SJSA1 (cell line): Measurements from ENCODE around the gene SMIM38. TPM values are rescaled to one million over a fixed set of nuclear protein-coding genes. Genes with fewer than 3 reads are reported as not detected.
"Not testable (repeated sequence)": the region's sequence is repeated elsewhere in the genome, so short reads cannot be mapped to it uniquely, and the experiment has no call there.

Experiments used
- DNase-seq, 2 experiments: peaks; one replicate each; pipeline ENCODE4 v3.0.0-alpha.2; 2015 to 2020; ENCODE audit warnings: low spot score in 2 of 2, low read depth in 1 of 2
- H3K27ac ChIP-seq: fragments of 250-450 bp; sonication (Bioruptor Pico); 2 replicates; pipeline ENCODE4 v1.5.1; 2020; ENCODE audit warnings: mild to moderate bottlenecking, moderate library complexity
- H3K27me3 ChIP-seq: fragments of 250-450 bp; sonication (Bioruptor Pico); replicated peaks from 2 replicates; pipeline ENCODE4 v1.5.1; 2020; ENCODE audit warnings: mild to moderate bottlenecking, moderate library complexity
- H3K36me3 ChIP-seq: fragments of 250-450 bp; sonication (Bioruptor Pico); 2 replicates; pipeline ENCODE4 v1.5.1; 2020; ENCODE audit warnings: mild to moderate bottlenecking
- H3K4me1 ChIP-seq: fragments of 250-450 bp; sonication (Bioruptor Pico); replicated peaks from 2 replicates; pipeline ENCODE4 v1.6.1; 2021; ENCODE audit warnings: mild to moderate bottlenecking
- H3K4me3 ChIP-seq: fragments of 250-450 bp; sonication (Bioruptor Pico); 2 replicates; pipeline ENCODE4 v1.5.1; 2020; ENCODE audit warnings: mild to moderate bottlenecking
- H3K9me3 ChIP-seq: fragments of 250-450 bp; sonication (Bioruptor Pico); replicated peaks from 2 replicates; pipeline ENCODE4 v1.5.1; 2020; ENCODE audit warnings: mild to moderate bottlenecking
- total RNA-seq: library from RNA; depleted of rRNA; stranded (reverse); fragments of >200 nt; shearing (Covaris generic); gene quantifications from 2 replicates; pipeline ENCODE4 v1.2.3, GENCODE V29; 2014

SMIM38 gene
- total RNA-seq, 1 experiment from 2014 or later: 0.50 TPM

DNA sequence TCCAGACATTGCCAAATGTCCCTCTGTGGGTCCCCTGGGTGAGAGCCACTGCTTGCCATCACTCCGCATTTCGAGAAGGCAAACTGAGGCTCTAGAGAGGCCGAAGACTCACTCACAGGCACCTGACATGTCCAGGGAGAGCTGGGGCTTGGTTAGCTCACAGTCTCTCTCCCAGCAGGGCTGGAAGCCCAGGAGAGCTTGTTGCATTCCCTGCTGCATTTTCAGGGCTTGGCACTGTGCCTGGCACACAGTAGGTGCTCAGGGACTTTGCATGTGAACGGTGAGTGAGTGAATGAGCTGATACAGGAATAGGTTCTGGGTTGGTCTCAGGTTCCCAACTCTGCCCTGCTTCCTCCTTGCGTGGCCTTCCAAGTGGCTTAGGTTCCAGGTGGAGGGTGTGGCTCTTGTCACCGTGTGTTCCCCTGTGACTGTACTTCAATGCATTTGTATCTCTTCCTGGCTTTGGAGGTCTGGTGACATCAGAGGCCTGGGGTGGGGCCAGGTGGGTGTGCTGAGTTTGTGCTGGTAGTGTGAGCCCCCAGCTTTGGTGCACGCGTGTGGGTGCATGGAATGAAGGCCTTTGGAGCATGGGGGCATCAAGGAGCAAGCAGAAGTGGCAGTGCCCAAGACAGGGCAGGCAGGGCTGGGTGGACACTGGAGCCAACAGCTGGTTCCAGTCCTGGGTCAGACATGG is 18.4 kb upstream of the SMIM38 start:
- H3K27me3 ChIP-seq: no peaks in the 10 kb centered on the region
- H3K36me3 ChIP-seq: no peaks in the 10 kb centered on the region
- H3K4me1 ChIP-seq: peaks cover 54% of the 10 kb centered on the region
- peaks cover 18% of the 10 kb centered on the region for H3K9me3 ChIP-seq
- no peak overlapping the region for H3K4me3 ChIP-seq
- DNase-seq: no peak
- H3K27ac ChIP-seq: no peak overlapping the region

DNA sequence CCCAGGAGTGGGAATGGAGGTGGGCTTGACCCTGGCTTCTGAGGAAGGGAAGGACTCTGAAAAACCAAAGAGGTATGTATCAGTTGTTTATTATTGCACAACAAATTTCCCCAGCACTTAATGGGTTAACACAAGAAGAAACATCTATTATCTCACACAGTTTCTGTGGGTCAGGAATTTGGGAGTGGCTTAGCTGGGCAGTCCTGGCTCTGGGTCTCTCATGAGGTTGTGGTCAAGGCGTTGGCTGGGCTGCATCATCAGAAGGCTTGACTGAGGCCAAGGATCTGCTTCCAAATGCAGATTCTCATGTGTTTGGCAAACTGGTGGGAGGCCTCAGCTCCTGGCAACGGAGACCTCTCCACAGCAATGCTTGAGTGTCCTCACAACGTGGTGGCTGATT is 17.5 kb upstream of the SMIM38 start:
- H3K36me3 ChIP-seq: no peaks in the 10 kb centered on the region
- no peak overlapping the region for H3K4me3 ChIP-seq
- peak; percentile 67 to 90 for DNase-seq
- H3K4me1 ChIP-seq: peaks cover 53% of the 10 kb centered on the region
- H3K27me3 ChIP-seq: no peaks in the 10 kb centered on the region
- no peak overlapping the region for H3K27ac ChIP-seq
- H3K9me3 ChIP-seq: peaks cover 14% of the 10 kb centered on the region

DNA sequence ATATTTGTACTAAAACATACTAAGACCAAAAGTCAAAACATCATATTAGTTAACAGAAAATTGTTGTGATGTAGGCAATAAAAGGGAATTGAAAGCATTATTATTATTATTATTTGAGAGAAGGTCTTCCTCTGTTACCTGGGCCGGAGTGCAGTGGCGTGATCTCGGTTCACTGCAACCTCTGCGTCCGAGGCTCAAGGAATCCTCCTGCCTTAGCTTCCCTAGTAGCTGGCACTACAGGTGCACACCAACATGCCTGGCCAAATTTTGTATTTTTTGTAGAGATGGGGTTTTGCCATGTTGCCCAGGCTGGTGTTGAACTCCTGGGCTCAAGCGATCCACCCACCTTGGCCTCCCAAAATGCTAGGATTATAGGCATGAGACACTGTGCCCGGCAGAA is 15.6 kb upstream of the SMIM38 start:
- not testable (repeated sequence) for DNase-seq, H3K4me3 ChIP-seq, H3K27ac ChIP-seq, H3K36me3 ChIP-seq, H3K27me3 ChIP-seq
- Histone ChIP-seq H3K4me1 (peaks cover 46% of the 10 kb centered on the region), H3K9me3 (peaks cover 11% of the 10 kb centered on the region)

DNA sequence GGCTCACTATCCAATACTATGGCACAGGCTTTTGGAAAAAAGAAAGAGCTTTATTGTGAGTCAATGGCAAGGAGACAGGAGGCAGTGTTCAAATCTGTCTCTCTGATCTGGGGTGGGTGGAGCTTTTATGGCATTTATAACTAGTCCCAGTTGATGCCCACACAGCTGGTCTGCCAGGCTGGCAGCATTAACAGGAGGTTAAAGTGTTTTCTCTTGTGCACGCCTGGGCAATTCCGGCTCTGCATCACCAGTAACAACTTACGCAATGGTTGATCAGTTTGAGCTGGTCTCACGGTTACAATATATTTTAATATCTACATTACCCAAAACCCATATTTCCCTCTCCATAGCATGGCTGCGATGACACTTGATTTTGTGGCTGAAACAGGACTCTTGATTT is 15.1 kb upstream of the SMIM38 start:
- H3K27me3 ChIP-seq: no peaks in the 10 kb centered on the region
- peaks cover 11% of the 10 kb centered on the region for H3K9me3 ChIP-seq
- no peak overlapping the region for H3K27ac ChIP-seq
- H3K4me3 ChIP-seq: no peak overlapping the region
- peaks cover 43% of the 10 kb centered on the region for H3K4me1 ChIP-seq
- no peaks in the 10 kb centered on the region for H3K36me3 ChIP-seq
- no peak for DNase-seq

DNA sequence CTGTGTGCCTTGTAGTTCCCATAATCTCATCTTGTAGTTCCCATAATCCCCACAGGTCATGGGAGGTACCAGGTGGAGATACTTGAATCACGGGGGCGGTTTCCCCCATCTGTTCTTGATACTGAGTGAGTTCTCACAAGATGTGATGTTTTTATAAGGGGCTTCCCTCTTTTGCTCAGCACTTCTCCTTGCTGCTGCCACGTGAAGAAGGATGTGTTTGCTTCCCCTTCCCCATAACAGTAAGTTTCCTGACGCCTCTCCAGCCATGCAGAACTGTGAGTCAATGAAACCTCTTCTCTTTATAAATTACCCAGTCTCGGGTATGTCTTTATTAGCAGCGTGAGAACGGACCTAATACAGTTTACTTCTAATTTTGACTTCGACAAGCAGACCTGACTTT is 14.0 kb upstream of the SMIM38 start:
- H3K4me1 ChIP-seq: peaks cover 32% of the 10 kb centered on the region
- H3K4me3 ChIP-seq: no peak overlapping the region
- DNase-seq: no peak
- H3K36me3 ChIP-seq: no peaks in the 10 kb centered on the region
- no peaks in the 10 kb centered on the region for H3K27me3 ChIP-seq
- peaks cover 19% of the 10 kb centered on the region for H3K9me3 ChIP-seq
- H3K27ac ChIP-seq: no peak overlapping the region

DNA sequence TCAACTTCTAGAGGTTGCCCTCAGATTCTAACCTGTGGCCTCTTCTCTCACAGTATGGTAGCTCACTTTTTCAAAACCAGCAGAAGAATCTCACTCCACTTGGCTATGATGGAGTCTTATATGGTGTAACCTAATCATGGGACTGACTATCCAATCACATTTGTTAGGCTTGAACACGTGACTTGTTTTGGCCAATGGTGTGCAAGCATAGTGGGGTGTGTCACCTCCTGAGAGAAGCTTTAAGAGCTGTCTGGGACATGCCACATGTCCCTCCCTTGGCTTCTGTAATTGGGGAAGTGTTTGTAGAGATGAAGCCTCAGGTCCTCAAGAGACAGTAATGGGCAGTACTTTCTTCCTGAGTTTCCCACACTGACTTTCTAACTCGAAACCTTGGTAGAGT is 12.8 kb upstream of the SMIM38 start:
- Histone ChIP-seq H3K36me3 (no peaks in the 10 kb centered on the region), H3K9me3 (peaks cover 23% of the 10 kb centered on the region), H3K27ac (no peak overlapping the region), H3K4me1 (peaks cover 20% of the 10 kb centered on the region), H3K27me3 (no peaks in the 10 kb centered on the region), H3K4me3 (no peak overlapping the region)
- no peak for DNase-seq

DNA sequence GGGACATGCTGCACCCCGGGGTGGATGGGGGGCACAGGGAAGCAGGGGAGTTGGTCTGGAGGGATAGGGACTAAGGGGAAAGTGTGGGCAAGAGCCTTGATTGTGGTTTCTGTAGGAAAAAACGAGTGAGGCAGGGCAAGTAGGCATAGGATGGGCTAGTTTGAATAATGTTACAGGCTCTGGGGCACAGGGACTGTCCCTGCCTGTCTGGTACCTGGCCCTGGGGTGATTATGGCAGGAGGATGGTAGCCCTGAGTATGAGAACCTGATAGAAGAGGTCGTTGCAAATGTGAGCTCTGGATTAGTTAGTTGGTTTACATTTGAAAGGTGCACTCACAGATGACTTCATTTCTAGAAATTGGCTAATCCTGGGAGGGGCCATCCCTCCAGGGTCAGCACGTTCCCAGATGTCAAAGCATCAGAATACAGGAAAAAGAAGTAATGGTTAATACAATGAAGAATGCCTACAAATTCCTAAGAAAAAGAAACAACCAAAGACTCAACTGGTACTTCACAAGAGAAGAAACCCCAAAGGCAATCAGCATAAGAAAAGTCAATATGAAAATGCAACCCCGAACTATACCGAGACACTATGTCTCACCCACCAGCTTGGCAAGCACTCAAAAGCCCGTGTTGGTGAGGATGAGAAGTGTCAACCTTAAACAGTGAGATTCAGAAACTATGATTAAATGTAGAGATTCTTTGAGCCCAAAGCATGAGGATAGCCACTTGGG is 11.3 kb upstream of the SMIM38 start:
- Histone ChIP-seq H3K27me3 (no peaks in the 10 kb centered on the region), H3K9me3 (peaks cover 12% of the 10 kb centered on the region), H3K4me3 (no peak overlapping the region), H3K4me1 (peaks cover 10% of the 10 kb centered on the region), H3K27ac (no peak overlapping the region), H3K36me3 (no peaks in the 10 kb centered on the region)
- DNase-seq: no peak

DNA sequence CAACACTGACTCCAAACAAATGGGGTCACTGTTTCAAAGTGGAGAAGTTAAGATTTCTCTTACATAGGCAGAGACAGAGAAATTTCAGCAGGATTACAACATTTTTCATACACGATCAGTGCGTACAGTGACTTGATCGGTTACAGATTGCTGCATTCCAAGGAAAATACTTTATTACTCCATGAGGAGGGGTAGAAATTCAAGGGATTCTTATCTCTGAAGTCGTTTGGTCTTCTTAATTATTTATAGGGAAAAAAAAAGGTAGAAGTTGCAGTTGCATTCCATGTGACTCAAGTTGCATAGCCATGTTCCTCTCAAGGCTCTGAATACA is 10.7 kb upstream of the SMIM38 start:
- no peaks in the 10 kb centered on the region for H3K27me3 ChIP-seq
- peaks cover 13% of the 10 kb centered on the region for H3K9me3 ChIP-seq
- no peak for DNase-seq
- H3K36me3 ChIP-seq: no peaks in the 10 kb centered on the region
- H3K4me1 ChIP-seq: peaks cover 10% of the 10 kb centered on the region
- H3K27ac ChIP-seq: no peak overlapping the region
- H3K4me3 ChIP-seq: no peak overlapping the region

DNA sequence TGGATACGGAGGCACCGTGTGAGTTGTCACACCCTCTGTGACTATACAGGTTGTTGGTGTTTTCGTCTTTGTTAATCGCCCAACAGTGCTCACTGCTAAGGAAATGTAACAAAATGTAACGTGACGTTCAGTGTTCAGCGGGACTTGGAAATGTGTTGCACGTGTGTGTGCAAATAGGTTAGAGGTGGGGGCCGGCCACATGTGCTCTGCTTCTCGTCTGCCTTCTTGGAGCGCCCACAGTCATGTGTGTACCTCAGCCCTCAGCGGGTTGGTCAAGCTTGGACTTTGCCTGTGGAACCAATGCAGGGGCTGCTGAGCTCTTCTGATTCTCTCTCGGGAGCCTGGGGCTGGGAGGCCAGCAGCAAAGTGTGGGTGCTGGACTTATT is 7.4 kb upstream of the SMIM38 start:
- Histone ChIP-seq H3K4me3 (no peak overlapping the region), H3K27ac (no peak overlapping the region), H3K4me1 (peaks cover 15% of the 10 kb centered on the region), H3K36me3 (no peaks in the 10 kb centered on the region), H3K9me3 (peaks cover 19% of the 10 kb centered on the region), H3K27me3 (no peaks in the 10 kb centered on the region)
- no peak for DNase-seq

DNA sequence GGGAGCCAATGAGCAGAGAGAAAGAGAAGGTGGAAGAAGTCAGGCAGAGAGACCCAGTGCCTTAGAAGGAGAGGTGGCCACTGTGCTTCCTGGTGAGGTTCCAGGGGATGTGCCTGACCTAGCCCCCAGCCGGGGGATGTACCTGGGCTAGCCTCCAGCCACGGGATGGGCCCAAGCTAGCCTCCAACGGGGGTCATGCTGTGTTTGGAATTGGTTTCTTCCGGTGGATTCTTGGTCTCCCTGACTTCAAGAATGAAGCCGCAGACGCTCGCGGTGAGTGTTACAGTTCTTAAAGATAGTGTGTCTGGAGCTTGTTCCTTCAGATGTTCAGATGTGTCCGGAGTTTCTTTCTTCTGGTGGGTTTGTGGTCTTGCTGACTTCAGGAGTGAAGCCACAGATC is 6.9 kb upstream of the SMIM38 start:
- Histone ChIP-seq H3K27me3 (no peaks in the 10 kb centered on the region), H3K36me3 (no peaks in the 10 kb centered on the region), H3K4me1 (peaks cover 19% of the 10 kb centered on the region), H3K27ac (no peak overlapping the region), H3K9me3 (peaks cover 19% of the 10 kb centered on the region), H3K4me3 (no peak overlapping the region)
- no peak for DNase-seq

DNA sequence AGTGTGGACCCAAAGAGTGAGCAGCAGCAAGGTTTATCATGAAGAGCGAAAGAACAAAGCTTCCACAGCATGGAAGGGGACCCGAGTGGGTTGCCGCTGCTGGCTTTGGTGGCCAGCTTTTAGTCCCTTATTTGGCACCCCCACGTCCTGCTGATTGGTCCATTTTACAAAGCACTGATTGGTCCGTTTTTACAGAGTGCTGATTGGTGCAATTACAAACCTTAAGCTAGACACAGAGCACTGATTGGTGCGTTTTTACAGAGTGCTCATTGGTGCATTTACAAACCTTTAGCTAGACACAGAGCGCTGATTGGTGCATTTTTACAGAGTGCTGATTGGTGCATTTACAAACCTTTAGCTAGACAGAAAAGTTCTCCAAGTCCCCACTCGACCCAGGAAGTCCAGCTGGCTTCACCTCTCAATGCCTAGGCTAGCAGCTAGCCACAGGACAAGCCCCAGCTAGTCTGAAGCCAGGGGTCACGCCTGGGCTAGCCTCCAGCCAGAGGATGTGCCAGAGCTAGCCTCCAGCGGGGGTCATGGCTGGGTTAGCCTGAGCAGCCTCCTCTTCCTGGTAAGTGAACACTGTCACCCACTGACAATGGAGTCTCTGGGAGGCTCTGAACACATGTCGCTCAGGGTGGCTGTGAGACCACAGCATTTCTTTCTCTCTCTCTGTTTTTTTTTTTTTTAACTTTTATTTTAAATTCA is 6.2 kb upstream of the SMIM38 start:
- not testable (repeated sequence) for DNase-seq, H3K4me3 ChIP-seq, H3K27me3 ChIP-seq, H3K27ac ChIP-seq, H3K36me3 ChIP-seq
- peaks cover 19% of the 10 kb centered on the region for H3K9me3 ChIP-seq
- H3K4me1 ChIP-seq: peaks cover 23% of the 10 kb centered on the region

DNA sequence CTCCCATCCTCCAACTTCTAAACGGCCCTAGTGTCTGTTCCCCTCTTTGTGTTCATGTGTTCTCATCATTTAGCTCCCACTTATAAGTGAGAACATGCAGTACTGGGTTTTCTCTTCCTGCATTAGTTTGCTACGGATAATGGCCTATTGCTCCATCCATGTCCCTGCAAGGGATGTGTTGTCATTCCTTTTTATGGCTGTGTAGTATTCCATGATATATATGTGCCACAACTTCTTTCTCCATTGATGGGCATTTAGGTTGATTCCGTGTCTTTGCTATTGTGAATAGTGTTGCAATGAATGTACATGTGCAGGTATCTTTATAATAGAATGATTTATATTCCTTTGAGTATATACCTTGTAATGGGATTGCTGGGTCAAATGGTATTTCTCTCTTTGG is 5.6 kb upstream of the SMIM38 start:
- H3K27me3 ChIP-seq: no peaks in the 10 kb centered on the region
- no peak for DNase-seq
- peaks cover 16% of the 10 kb centered on the region for H3K4me1 ChIP-seq
- no peaks in the 10 kb centered on the region for H3K36me3 ChIP-seq
- H3K9me3 ChIP-seq: peaks cover 19% of the 10 kb centered on the region
- H3K4me3 ChIP-seq: no peak overlapping the region
- no peak overlapping the region for H3K27ac ChIP-seq

DNA sequence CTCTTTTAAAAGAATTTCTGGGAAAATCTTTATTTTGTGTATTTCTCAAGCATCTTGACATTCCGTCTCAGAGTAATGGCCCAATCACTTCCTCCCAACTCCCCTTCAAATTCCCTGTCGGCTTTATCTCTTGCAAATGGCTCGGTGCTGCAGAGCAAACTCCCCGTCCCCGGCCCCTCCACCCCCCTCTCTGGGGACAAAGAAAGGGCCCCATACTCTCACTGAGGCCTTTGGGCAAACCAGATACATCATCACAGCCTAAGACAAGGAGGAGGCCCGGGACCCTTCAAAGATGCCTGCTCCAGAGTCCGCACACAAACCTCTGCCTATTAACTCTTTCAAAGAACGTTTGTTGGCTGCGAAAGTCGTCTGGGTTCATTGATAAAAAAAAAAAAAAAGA is 3.9 kb upstream of the SMIM38 start:
- Histone ChIP-seq H3K27me3 (no peaks in the 10 kb centered on the region), H3K4me3 (no peak overlapping the region), H3K4me1 (peaks cover 28% of the 10 kb centered on the region), H3K9me3 (peaks cover 10% of the 10 kb centered on the region; the same call in 1 of the 2 replicates), H3K27ac (no peak overlapping the region), H3K36me3 (no peaks in the 10 kb centered on the region)
- no peak for DNase-seq

DNA sequence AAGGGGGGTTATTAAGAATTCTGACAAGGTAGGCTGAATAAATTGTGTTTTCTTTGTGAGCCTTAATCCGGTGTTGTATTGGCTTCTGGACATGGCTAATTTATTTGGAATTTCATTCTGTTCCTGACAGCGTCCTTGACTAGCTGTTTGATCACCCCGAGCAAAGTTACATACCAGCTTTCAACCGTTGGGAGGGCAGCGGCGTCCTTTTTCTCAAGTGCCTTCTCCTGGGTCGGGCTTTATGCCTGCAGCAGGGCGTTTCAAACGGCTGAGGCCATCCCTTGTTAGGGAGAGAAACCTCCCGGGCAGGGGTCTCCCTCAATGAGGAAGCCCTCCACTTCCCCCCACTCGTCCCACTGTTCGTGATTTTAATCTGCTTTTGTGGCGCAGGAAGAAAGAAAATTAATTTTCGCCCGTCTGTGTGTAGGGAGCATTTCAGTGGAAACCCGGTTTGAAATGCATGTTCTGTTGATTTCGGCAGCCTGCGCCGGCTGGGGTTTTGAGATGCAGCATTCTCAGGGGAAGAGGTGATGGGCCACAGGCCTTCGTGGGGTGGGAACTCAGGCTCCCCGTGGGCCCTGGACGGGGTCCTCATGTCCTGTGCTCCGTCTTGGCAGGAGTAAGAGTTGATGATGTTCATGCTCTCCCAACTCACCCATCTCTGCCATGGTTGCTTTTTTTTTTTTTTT is 2.9 kb upstream of the SMIM38 start:
- H3K4me3 ChIP-seq: no peak overlapping the region
- no peaks in the 10 kb centered on the region for H3K36me3 ChIP-seq
- peaks cover 7% of the 10 kb centered on the region; the same call in 1 of the 2 replicates for H3K9me3 ChIP-seq
- no peak for DNase-seq
- peaks cover 38% of the 10 kb centered on the region for H3K4me1 ChIP-seq
- H3K27me3 ChIP-seq: no peaks in the 10 kb centered on the region
- H3K27ac ChIP-seq: no peak overlapping the region
